T-helper 1 cell treated with Interleukin-12 subunit alpha and Interleukin-12 subunit beta and Interleukin-4 antibody, amounts not matched to agents 30 μg/mL and 1 μg/mL, for 36 hours (primary cell): ENCODE results near the gene CAMTA1.

Experiments
- H3K27ac Mint-ChIP-seq: one replicate; pipeline ENCODE4 v1.8.0; 2021; ENCODE audit warnings: mild to moderate bottlenecking, mixed read lengths
- H3K27me3 Mint-ChIP-seq: one replicate; pipeline ENCODE4 v1.8.0; 2021; ENCODE audit warnings: low read depth, mixed read lengths
- H3K36me3 Mint-ChIP-seq: one replicate; pipeline ENCODE4 v1.8.0; 2021; ENCODE audit warnings: low read depth, mixed read lengths
- H3K4me1 Mint-ChIP-seq: one replicate; pipeline ENCODE4 v1.8.0; 2021; ENCODE audit warnings: low read depth, mixed read lengths
- H3K4me3 Mint-ChIP-seq: one replicate; pipeline ENCODE4 v1.8.0; 2021; ENCODE audit warnings: mild to moderate bottlenecking, moderate library complexity, mixed read lengths
- H3K9me3 Mint-ChIP-seq: one replicate; pipeline ENCODE4 v1.8.0; 2021; ENCODE audit warnings: mixed read lengths

Gene CAMTA1

DNA sequence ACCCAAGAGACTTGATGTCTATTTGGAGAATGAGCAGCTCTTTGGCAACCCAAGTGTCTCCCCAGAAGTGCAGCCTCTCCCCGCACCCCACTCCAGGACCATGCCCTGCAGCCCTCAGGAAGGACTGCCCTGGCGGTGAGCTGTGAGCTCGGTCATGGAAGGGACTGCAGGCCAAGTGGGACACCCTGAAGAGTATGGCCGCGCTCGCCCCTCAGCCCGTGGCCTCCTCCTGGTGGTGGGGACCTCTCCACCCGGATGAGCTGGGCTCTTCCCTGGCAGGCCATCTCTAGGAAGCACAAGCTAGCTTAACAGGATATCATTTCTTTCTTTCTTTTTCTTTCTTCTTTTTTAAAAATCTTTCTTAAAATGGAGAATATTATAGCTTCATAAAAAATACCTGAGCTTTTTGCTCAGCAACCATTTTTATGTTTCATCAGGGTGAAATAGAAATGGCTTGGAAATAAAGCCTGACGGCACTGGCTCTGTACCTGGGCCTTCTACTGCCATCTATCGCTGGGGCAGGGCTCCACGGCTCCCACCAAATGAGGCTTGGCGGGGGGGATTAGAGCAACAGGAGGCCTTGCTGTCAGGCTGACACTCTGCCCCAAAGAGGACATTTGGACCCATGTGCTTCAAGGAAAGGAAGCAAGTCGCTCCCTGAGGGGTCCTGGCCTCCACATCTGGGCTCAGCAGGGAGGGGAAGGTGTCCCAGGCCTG is 689.7 kb downstream of the CAMTA1 start:
- no peaks in the 10 kb centered on the region for H3K4me1 Mint-ChIP-seq
- no peaks in the 10 kb centered on the region for H3K36me3 Mint-ChIP-seq
- H3K4me3 Mint-ChIP-seq: no peak overlapping the region
- no peaks in the 10 kb centered on the region for H3K9me3 Mint-ChIP-seq
- H3K27me3 Mint-ChIP-seq: no peaks in the 10 kb centered on the region
- H3K27ac Mint-ChIP-seq: no peak overlapping the region

DNA sequence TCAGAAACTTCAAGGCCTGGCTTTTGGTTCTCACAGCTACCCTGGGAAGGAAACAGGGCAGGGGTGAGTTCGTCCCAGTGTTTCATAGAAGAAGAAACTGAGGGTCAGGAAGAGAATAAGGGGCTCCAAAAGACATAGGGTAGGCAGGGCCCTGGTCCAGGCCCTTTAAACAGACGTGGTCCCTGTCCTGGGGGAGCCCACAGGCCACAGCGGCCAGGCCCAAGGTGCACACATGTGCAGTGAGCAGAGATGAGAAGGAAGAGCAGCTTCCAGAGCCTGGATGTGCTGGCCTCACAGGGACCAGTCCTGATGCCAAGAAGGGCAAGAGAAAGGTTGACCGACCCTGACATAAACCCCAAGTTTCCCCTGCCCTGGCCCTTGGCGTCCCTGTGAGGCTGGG is 690.4 kb downstream of the CAMTA1 start:
- Mint-ChIP-seq H3K36me3 (no peaks in the 10 kb centered on the region), H3K9me3 (no peaks in the 10 kb centered on the region), H3K4me1 (no peaks in the 10 kb centered on the region), H3K4me3 (no peak overlapping the region), H3K27me3 (no peaks in the 10 kb centered on the region), H3K27ac (no peak overlapping the region)

GRCh38 chr1:7476402-7476801 is 691.1 kb downstream of the CAMTA1 start:
- Mint-ChIP-seq H3K9me3 (no peaks in the 10 kb centered on the region), H3K4me1 (no peaks in the 10 kb centered on the region), H3K4me3 (no peak overlapping the region), H3K27me3 (no peaks in the 10 kb centered on the region), H3K36me3 (no peaks in the 10 kb centered on the region), H3K27ac (no peak overlapping the region)

DNA sequence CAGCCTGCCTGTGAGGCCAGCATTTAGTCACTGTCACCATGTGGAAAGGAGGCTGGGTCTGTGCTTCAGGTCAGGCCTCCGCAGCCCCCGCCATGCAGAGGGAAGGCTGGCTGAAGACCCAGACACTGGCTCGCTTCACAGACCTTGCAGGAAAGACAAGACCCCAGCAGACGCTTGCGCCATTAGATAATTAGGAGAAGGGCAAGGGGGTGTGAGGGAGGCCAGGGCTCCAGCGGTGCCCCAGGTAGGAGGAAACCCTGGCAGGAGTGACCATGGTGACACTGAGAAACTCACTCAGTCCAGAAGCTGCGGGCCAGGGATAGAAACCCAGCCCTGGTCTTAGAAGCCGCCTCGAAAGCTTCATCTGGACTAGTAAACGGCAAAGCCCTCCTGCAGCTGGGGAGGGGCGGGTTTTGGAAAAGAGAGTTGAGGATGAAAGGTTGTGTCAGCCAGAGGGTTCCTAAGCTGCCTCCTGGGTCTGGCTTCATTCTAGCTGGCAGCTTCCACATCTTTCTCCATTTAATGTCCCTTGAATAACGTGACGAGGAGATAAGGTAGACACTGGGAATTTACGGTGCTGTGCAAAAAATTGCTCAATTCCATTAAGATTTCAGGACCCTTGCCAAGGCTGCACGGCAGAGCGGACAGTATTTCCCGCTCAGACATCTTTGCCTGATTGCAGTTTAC is 691.8 kb downstream of the CAMTA1 start:
- H3K9me3 Mint-ChIP-seq: no peaks in the 10 kb centered on the region
- H3K27ac Mint-ChIP-seq: no peak overlapping the region
- H3K4me1 Mint-ChIP-seq: no peaks in the 10 kb centered on the region
- no peak overlapping the region for H3K4me3 Mint-ChIP-seq
- no peaks in the 10 kb centered on the region for H3K36me3 Mint-ChIP-seq
- no peaks in the 10 kb centered on the region for H3K27me3 Mint-ChIP-seq

DNA sequence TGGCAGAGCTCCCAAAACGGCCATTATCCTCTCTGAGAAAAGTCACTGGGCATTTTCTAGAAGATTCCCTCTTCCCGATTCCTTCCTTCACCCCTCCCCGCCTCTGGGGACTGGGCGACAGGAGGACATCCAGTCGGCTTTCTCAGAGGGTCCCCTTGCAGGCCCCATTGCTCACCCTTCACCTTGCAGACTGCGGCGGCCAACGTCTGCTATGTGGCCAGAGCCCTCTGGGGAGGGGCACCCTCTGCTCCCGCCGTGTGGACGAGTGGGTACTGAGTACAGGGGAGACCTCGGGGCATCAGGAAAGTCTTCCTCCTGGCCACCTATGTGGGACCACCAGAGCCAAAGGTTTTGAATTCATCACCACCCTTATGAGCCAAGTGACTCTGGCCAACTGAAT is 692.3 kb downstream of the CAMTA1 start:
- no peaks in the 10 kb centered on the region for H3K4me1 Mint-ChIP-seq
- H3K9me3 Mint-ChIP-seq: no peaks in the 10 kb centered on the region
- H3K27me3 Mint-ChIP-seq: no peaks in the 10 kb centered on the region
- H3K27ac Mint-ChIP-seq: no peak overlapping the region
- no peak overlapping the region for H3K4me3 Mint-ChIP-seq
- no peaks in the 10 kb centered on the region for H3K36me3 Mint-ChIP-seq

DNA sequence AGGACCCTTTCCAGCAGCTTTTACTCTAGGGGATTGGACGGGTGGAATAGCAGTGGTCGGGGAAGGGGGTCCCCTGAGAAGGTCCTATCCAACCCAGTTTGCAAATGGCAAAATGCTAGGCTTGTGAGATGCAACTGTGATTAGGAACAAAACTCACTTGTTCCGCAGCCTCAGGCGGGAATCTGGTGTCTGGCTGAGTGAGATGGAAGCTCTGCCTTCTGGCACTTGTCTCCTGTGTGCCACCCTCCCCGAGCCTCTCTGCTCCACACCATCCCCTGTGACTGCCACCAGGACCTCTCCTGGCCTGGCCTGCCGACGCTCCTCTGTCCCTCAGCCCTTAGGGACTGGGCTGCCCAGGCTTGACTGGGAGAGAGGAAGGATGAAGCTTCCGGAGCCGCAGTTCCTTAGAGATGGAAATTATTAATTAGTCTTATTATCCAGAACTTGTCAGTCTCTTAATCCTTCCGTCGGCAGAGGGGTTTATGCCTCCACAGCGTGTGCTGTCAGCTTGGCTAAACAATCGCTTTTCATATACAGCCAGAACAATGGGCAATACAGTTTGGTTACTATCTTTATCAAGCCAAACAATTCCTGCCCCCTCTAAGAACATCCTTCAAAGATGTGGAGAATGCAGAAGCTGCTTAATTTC is 693.0 kb downstream of the CAMTA1 start:
- H3K9me3 Mint-ChIP-seq: no peaks in the 10 kb centered on the region
- no peak overlapping the region for H3K27ac Mint-ChIP-seq
- no peaks in the 10 kb centered on the region for H3K36me3 Mint-ChIP-seq
- H3K4me3 Mint-ChIP-seq: no peak overlapping the region
- no peaks in the 10 kb centered on the region for H3K4me1 Mint-ChIP-seq
- no peaks in the 10 kb centered on the region for H3K27me3 Mint-ChIP-seq

- no peaks in the 10 kb centered on the region for H3K27me3 Mint-ChIP-seq
- H3K27ac Mint-ChIP-seq: no peak overlapping the region
- H3K9me3 Mint-ChIP-seq: no peaks in the 10 kb centered on the region
These were observed 693.7 kb downstream of the CAMTA1 start for GRCh38 chr1:7478809-7479499.

DNA sequence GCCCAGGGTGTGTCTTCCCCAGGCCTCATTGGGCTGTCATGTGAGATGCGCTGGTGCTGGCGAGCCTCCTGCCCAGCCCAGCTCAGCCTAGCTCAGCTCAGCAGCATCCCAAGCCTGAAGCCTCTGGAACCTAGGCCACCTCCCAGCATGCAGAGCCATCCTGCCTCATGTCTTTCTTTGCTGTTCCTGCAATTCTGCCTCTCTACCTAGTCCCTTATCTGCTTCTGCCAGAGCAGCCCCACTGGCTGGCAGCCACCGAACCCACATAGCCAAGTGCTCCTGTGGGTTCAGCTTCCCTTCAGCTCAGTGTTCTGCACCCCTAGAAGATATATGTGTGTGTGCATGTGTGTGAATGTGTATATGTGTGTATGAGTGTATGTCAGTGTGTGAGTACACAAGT is 694.3 kb downstream of the CAMTA1 start:
- H3K4me3 Mint-ChIP-seq: no peak overlapping the region
- no peaks in the 10 kb centered on the region for H3K27me3 Mint-ChIP-seq
- no peak overlapping the region for H3K27ac Mint-ChIP-seq
- no peaks in the 10 kb centered on the region for H3K9me3 Mint-ChIP-seq
- H3K4me1 Mint-ChIP-seq: no peaks in the 10 kb centered on the region
- no peaks in the 10 kb centered on the region for H3K36me3 Mint-ChIP-seq

More at GRCh38 chr1:7478809-7479499, 693.7 kb downstream of the CAMTA1 start:
- Mint-ChIP-seq H3K4me1 (no peaks in the 10 kb centered on the region), H3K36me3 (no peaks in the 10 kb centered on the region), H3K4me3 (no peak overlapping the region)

DNA sequence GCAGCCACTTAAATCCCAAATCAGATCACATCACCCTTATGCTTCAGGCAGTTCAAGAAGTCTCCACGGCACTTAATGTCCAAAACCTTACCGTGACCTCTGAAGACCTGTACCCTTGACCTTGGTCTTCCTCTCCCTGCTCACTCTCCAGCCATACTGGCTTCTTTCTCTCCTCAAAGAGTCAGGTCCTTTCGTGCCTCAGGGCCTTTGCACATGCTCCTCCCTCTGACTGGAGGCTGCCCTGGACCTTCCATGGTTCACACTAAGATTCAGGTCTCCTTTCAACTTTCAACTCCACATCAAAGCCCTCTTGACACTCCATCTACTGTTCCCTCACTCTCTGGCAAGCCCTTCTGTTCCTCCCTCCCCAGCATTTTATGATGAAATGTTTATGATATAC is 695.9 kb downstream of the CAMTA1 start:
- Mint-ChIP-seq H3K9me3 (no peaks in the 10 kb centered on the region), H3K4me3 (no peak overlapping the region), H3K36me3 (no peaks in the 10 kb centered on the region), H3K27ac (no peak overlapping the region), H3K27me3 (no peaks in the 10 kb centered on the region), H3K4me1 (no peaks in the 10 kb centered on the region)

DNA sequence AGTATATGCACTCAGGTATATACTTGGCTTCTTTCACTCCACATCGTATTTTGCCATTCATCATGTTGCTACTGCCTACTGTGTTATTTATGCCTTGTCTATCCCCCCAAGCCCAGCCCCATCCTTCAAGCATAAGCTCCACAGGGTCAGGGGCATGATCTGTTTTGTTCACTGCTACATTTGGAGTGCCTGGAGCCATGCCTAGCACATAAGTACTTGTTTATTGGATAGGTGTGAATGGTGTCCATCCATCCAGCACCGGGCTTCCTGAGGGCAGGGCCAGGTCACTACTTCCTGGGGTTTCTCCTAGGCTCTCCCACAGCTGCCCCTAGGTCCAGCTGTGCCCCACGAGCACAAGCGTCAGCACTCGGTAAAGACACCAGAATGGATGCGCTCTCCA is 696.8 kb downstream of the CAMTA1 start:
- Mint-ChIP-seq H3K4me1 (no peaks in the 10 kb centered on the region), H3K9me3 (no peaks in the 10 kb centered on the region), H3K4me3 (no peak overlapping the region), H3K27me3 (no peaks in the 10 kb centered on the region), H3K27ac (no peak overlapping the region), H3K36me3 (no peaks in the 10 kb centered on the region)

GRCh38 chr1:7482772-7483495 is 697.7 kb downstream of the CAMTA1 start:
- H3K4me3 Mint-ChIP-seq: no peak overlapping the region
- no peaks in the 10 kb centered on the region for H3K27me3 Mint-ChIP-seq
- H3K27ac Mint-ChIP-seq: no peak overlapping the region
- H3K36me3 Mint-ChIP-seq: no peaks in the 10 kb centered on the region
- H3K9me3 Mint-ChIP-seq: no peaks in the 10 kb centered on the region
- H3K4me1 Mint-ChIP-seq: no peaks in the 10 kb centered on the region

- Mint-ChIP-seq H3K4me3 (no peak overlapping the region), H3K27me3 (no peaks in the 10 kb centered on the region), H3K9me3 (no peaks in the 10 kb centered on the region), H3K27ac (no peak overlapping the region), H3K36me3 (no peaks in the 10 kb centered on the region), H3K4me1 (no peaks in the 10 kb centered on the region)
These were observed 698.6 kb downstream of the CAMTA1 start for GRCh38 chr1:7483634-7484383.

DNA sequence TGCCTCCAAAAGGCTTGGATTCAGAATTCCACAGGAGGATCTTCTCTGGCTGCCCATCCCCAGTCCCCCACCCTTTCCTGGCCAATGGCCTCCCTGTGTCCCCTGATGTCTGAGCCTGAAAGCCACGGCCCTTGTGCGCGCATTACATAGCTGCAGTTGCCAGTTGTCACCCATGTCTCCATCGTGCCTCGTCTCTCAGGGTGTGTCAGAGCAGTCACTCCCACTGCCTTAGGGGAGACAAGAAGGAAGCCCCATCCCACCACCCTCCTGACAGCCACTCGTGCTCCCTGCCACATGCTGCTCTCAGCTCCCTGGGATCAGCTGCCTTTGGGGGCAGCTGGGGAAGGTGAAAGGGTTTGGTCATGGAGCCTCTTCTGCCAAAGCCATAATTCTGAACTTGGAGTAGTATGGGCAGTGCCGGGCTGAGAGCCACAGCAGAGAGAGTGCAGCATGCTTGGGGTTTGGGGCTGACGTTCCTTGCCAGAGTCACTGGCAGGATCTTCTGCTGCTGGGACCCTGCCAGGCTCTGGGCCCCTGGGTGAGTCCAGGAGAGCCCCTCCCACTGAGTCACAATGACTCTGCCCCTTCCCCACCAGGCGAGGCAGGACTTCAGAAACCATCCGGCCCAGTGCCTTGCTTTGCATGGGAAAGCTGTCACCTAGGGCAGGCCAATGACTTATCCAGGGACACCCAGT is 700.0 kb downstream of the CAMTA1 start:
- Mint-ChIP-seq H3K27ac (no peak overlapping the region), H3K36me3 (no peaks in the 10 kb centered on the region), H3K4me1 (no peaks in the 10 kb centered on the region), H3K9me3 (no peaks in the 10 kb centered on the region), H3K27me3 (no peaks in the 10 kb centered on the region), H3K4me3 (no peak overlapping the region)
